Esophagus squamous epithelium (tissue), 4 donors: ENCODE data around the gene TBL1X.
"Not testable (repeated sequence)": the region's sequence is repeated elsewhere in the genome, so short reads cannot be mapped to it uniquely, and the experiment has no call there.

Experiments
- CTCF ChIP-seq, 6 experiments: fragments of 450-650 bp in 4 of 6; fragments of 200-600 bp in 2 of 6; sonication (generic) in 2 of 6; IDR thresholded peaks; one replicate each; pipeline ENCODE4 v1.5.1; 2016 to 2019; ENCODE audit warnings: antibody characterized with exemption in 6 of 6, mild to moderate bottlenecking in 4 of 6, moderate library complexity in 4 of 6
- POLR2A ChIP-seq, 4 donors: fragments of 450-650 bp; IDR thresholded peaks; one replicate each; pipeline ENCODE4 v1.6.1; 2017; ENCODE audit warnings: antibody characterized with exemption in 4 of 4, mild to moderate bottlenecking in 4 of 4, moderate library complexity in 3 of 4

- TF ChIP-seq CTCF, POLR2A (IDR thresholded peaks at IDR 0.05): not testable (repeated sequence)
These were observed 29.8 kb upstream of the TBL1X start for GRCh38 chrX:9435086-9435485.
